RWPE1 (cell line): Measurements from ENCODE around the gene TNFRSF14.
A peak's percentile ranks its signal among the peaks of the same experiment; 100 is the strongest.

Source experiments
- CTCF ChIA-PET: fragments of 350-600 bp; sonication (Branson Sonifier 250); formaldehyde crosslinking; extraction: SDS; loops from one replicate; lab custom pipeline; 2021; lab: Yijun Ruan, JAX
- POLR2A ChIA-PET: fragments of 400-600 bp; formaldehyde crosslinking; extraction: SDS; loops from one replicate; lab custom pipeline; 2020; ENCODE audit warnings: antibody characterized with exemption; ENCODE audit not compliant: low non-redundant PET; lab: Yijun Ruan, JAX
- DNase-seq: peaks from one replicate; pipeline ENCODE4 v3.0.0; 2012; ENCODE audit warnings: low spot score
- H3K27ac ChIP-seq: fragments of 450-650 bp; 2 replicates; pipeline ENCODE4 v1.5.1; 2017
- CTCF ChIP-seq: fragments of 450-650 bp; conservative IDR thresholded peaks from 2 replicates; pipeline ENCODE4 v1.5.1; 2017; ENCODE audit warnings: low read depth, mild to moderate bottlenecking

TNFRSF14 gene

GRCh38 chr1:2583871-2584351 lies 27.7 kb downstream of the TNFRSF14 start:
- no peak for DNase-seq
- ChIA-PET CTCF (interaction anchor here (1.0 kb wide), 1 partner anchor 21 kb away, joined by 3 read pairs; no protein-coding TSS in a partner anchor), POLR2A (no interaction called here)
- no peak for TF ChIP-seq CTCF
- H3K27ac ChIP-seq = 0 out of 2 replicates have a peak overlapping the region, but pooled peaks have one; percentile 19

GRCh38 chr1:2584686-2585317 lies 28.6 kb downstream of the TNFRSF14 start:
- TF ChIP-seq CTCF = no peak
- POLR2A ChIA-PET = interaction anchor here (0.7 kb wide), 2 partner anchors 193 to 204 kb away, joined by 4 to 7 read pairs; no protein-coding TSS in a partner anchor
- H3K27ac ChIP-seq = peak overlapping the region; percentile 87
- no peak for DNase-seq
- CTCF ChIA-PET = no interaction called here

GRCh38 chr1:2585318-2586092 lies 29.3 kb downstream of the TNFRSF14 start:
- ChIA-PET CTCF (interaction anchor here (0.6 to 0.9 kb wide), 2 partner anchors 30 to 1139 kb away, joined by 3 to 5 read pairs; partner anchors contain the start of gene TNFRSF14), POLR2A (interaction anchor here (0.7 to 1.5 kb wide), 5 partner anchors 20 to 203 kb away, joined by 3 to 7 read pairs (median 4); partner anchors contain the start of gene TNFRSF14)
- DNase-seq = peak; percentile 23
- TF ChIP-seq CTCF = no peak
- H3K27ac ChIP-seq = peak overlapping the region; percentile 87

GRCh38 chr1:2586154-2587070 lies 30.2 kb downstream of the TNFRSF14 start, which contains the start of gene PRXL2B:
PRXL2B (plus strand) TSS chr1:2586777; CDS start chr1:2586886, 109 bp downstream.
- peak within 1 kb of the TSS; percentile 87 for H3K27ac ChIP-seq
- no peak for TF ChIP-seq CTCF
- ChIA-PET CTCF (interaction anchor here (0.6 to 0.9 kb wide), 3 partner anchors 31 to 1138 kb away, joined by 3 to 5 read pairs (median 3); partner anchors contain the start of gene TNFRSF14), POLR2A (interaction anchor here (0.9 to 1.5 kb wide), 3 partner anchors 21 to 30 kb away, joined by 3 to 4 read pairs (median 4); partner anchors contain the start of gene TNFRSF14)
- DNase-seq = peak; percentile 99

- H3K27ac ChIP-seq = peak overlapping the region; percentile 87
- peak; percentile 23 for DNase-seq
- ChIA-PET POLR2A (no interaction called here), CTCF (interaction anchor here (0.6 to 0.8 kb wide), 4 partner anchors 31 to 1188 kb away, joined by 3 read pairs; partner anchors contain the start of gene TNFRSF14)
- TF ChIP-seq CTCF = no peak
Measured at GRCh38 chr1:2587071-2587859, 31.1 kb downstream of the TNFRSF14 start.
